ENCODE results near the gene SHC3. TPM values are rescaled to one million over a fixed set of nuclear protein-coding genes. Genes with fewer than 3 reads are reported as not detected.

SHC3 gene
- total and polyA plus RNA-seq, 2 experiments from 2014 or later = 1.3 to 2.9 TPM

GRCh38 chr9:89149726-89150125, 28.9 kb downstream of the SHC3 start:
- no peak overlapping the region for H3K4me3 ChIP-seq
- no peak for DNase-seq (ENCODE audit: low spot score)
- H4K20me1 ChIP-seq (replicated peaks; ENCODE audit: insufficient read depth) = no peaks in the 10 kb centered on the region
- H3F3A ChIP-seq (replicated peaks; ENCODE audit: low read depth) = no peaks in the 10 kb centered on the region
- H3K27ac ChIP-seq (ENCODE audit: low read depth) = no peak overlapping the region
- Mint-ChIP-seq H3K27ac (no peak overlapping the region), H3K4me1 (peaks cover 20% of the 10 kb centered on the region; the same call in 2 of the 3 replicates), H3K27me3 (ENCODE audit: insufficient read depth, low read depth, poor library complexity) (no peaks in the 10 kb centered on the region), H3K36me3 (ENCODE audit: low read depth) (no peaks in the 10 kb centered on the region), H3K4me3 (no peak overlapping the region), H3K9me3 (no peaks in the 10 kb centered on the region)
- H3K9me2 ChIP-seq (ENCODE audit: insufficient read depth) = no peaks in the 10 kb centered on the region
- no peaks in the 10 kb centered on the region for H3K27me3 ChIP-seq (ENCODE audit: insufficient read depth)
- no peaks in the 10 kb centered on the region for H3K79me2 ChIP-seq (replicated peaks; ENCODE audit: insufficient read depth)
- no peak for ATAC-seq
- TF ChIP-seq EZH2phosphoT487 (IDR thresholded peaks at IDR 0.05; ENCODE audit: unreplicated experiment) = no peak
- no peak for TF ChIP-seq EZH2 (IDR thresholded peaks at IDR 0.05; ENCODE audit: low read depth, unreplicated experiment)
- no peak for TF ChIP-seq JUNB (IDR thresholded peaks at IDR 0.05; ENCODE audit: unreplicated experiment)
- TF ChIP-seq ZNF462 (CRISPR knock-in tag; IDR thresholded peaks at IDR 0.05) = no peak
- TF ChIP-seq ZNF331 (CRISPR knock-in tag; IDR thresholded peaks at IDR 0.05; ENCODE audit: low read depth) = no peak
- TF ChIP-seq, protein P1, sequence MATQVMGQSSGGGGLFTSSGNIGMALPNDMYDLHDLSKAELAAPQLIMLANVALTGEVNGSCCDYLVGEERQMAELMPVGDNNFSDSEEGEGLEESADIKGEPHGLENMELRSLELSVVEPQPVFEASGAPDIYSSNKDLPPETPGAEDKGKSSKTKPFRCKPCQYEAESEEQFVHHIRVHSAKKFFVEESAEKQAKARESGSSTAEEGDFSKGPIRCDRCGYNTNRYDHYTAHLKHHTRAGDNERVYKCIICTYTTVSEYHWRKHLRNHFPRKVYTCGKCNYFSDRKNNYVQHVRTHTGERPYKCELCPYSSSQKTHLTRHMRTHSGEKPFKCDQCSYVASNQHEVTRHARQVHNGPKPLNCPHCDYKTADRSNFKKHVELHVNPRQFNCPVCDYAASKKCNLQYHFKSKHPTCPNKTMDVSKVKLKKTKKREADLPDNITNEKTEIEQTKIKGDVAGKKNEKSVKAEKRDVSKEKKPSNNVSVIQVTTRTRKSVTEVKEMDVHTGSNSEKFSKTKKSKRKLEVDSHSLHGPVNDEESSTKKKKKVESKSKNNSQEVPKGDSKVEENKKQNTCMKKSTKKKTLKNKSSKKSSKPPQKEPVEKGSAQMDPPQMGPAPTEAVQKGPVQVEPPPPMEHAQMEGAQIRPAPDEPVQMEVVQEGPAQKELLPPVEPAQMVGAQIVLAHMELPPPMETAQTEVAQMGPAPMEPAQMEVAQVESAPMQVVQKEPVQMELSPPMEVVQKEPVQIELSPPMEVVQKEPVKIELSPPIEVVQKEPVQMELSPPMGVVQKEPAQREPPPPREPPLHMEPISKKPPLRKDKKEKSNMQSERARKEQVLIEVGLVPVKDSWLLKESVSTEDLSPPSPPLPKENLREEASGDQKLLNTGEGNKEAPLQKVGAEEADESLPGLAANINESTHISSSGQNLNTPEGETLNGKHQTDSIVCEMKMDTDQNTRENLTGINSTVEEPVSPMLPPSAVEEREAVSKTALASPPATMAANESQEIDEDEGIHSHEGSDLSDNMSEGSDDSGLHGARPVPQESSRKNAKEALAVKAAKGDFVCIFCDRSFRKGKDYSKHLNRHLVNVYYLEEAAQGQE (IDR thresholded peaks at IDR 0.05; ENCODE audit: unreplicated experiment) = no peak
- TF ChIP-seq NANOG (IDR thresholded peaks at IDR 0.05; ENCODE audit: borderline replicate concordance) = no peak
- TF ChIP-seq ZNF114 (CRISPR knock-in tag; IDR thresholded peaks at IDR 0.05) = no peak
- no peak for TF ChIP-seq STAT1 (IDR thresholded peaks at IDR 0.05; ENCODE audit: unreplicated experiment)
- H3K36me3 ChIP-seq (ENCODE audit: insufficient read depth) = no peaks in the 10 kb centered on the region
- peaks cover 16% of the 10 kb centered on the region for H3K4me1 ChIP-seq (ENCODE audit: insufficient read depth)
- H3K4me2 ChIP-seq = no peak overlapping the region
- no peak overlapping the region for H2AFZ ChIP-seq

Measured in GM23338 (cell line).